B cell (primary cell): ENCODE measurements around the gene GEMIN5. TPM values are rescaled to one million over a fixed set of nuclear protein-coding genes. Genes with fewer than 3 reads are reported as not detected.

Experiments used
- ATAC-seq: fragments of 200-7000 bp; cut with Tn5 transposase; one replicate; pipeline ENCODE4 v1.10.0; 2021; ENCODE audit warnings: low read depth, mild to moderate bottlenecking, moderate number of reproducible peaks, moderate library complexity
- CTCF ChIA-PET: fragments of 350-600 bp; sonication (Branson Sonifier 250); formaldehyde crosslinking; loops from one replicate; lab custom pipeline; 2021; ENCODE audit warnings: antibody characterized with exemption, inconsistent platforms; lab: Charles Lee
- POLR2A ChIA-PET: fragments of 350-600 bp; sonication (Branson Sonifier 250); formaldehyde crosslinking; loops from one replicate; lab custom pipeline; 2021; ENCODE audit warnings: antibody characterized with exemption; lab: Charles Lee
- DNase-seq: peaks from one replicate; pipeline ENCODE4 v3.0.0; 2013
- H2AFZ ChIP-seq: 2 replicates; pipeline ENCODE4 v1.6.1; 2012; ENCODE audit warnings: mild to moderate bottlenecking, low read depth, low read length; ENCODE audit not compliant: insufficient read depth, poor library complexity, severe bottlenecking
- H3K27ac ChIP-seq, 2 donors: 1 replicate in 1 of 2; 2 replicates in 1 of 2; pipeline ENCODE4 v1.5.1; 2012 to 2013; ENCODE audit warnings: low read length in 2 of 2, mild to moderate bottlenecking in 2 of 2, moderate library complexity in 1 of 2
- H3K27me3 ChIP-seq, 4 experiments: fragments of 200-600 bp in 1 of 4; sonication (generic) in 1 of 4; replicated peaks in 1 of 4; 1 replicate in 2 of 4; 2 replicates in 2 of 4; pipeline versions ENCODE4 v1.6.1 to v1.7.0; 2013 to 2016; ENCODE audit warnings: low read length in 3 of 4, mild to moderate bottlenecking in 2 of 4, mixed read lengths in 1 of 4, moderate library complexity in 1 of 4; ENCODE audit not compliant: insufficient read depth in 4 of 4, control insufficient read depth in 3 of 4; ENCODE audit errors: control extremely low read depth in 1 of 4
- H3K36me3 ChIP-seq, 2 experiments: replicated peaks in 1 of 2; 1 replicate in 1 of 2; 2 replicates in 1 of 2; pipeline versions ENCODE4 v1.6.1 to v1.7.1; 2013; ENCODE audit warnings: low read length in 1 of 2; ENCODE audit not compliant: insufficient read depth in 2 of 2, control insufficient read depth in 1 of 2; ENCODE audit errors: control extremely low read depth in 1 of 2, extremely low read depth in 1 of 2
- H3K4me1 ChIP-seq, 2 donors: fragments of 200-600 bp in 1 of 2; sonication (generic) in 1 of 2; 1 replicate in 1 of 2; 2 replicates in 1 of 2; pipeline versions ENCODE4 v1.5.1 to v1.6.1; 2013 to 2017; ENCODE audit warnings: low read length in 2 of 2; ENCODE audit not compliant: control insufficient read depth in 2 of 2, insufficient read depth in 2 of 2
- H3K4me2 ChIP-seq: replicated peaks from 2 replicates; pipeline ENCODE3; 2012; ENCODE audit warnings: mild to moderate bottlenecking, low read depth, low read length; ENCODE audit not compliant: poor library complexity, severe bottlenecking
- H3K4me3 ChIP-seq, 5 experiments: fragments of 200-600 bp in 1 of 5; sonication (generic) in 1 of 5; 1 replicate in 3 of 5; 2 replicates in 2 of 5; pipeline versions ENCODE4 v1.5.1 to v1.7.0; 2011 to 2016; ENCODE audit warnings: low read length in 4 of 5, mild to moderate bottlenecking in 4 of 5, low read depth in 2 of 5, control low read depth in 1 of 5, moderate library complexity in 1 of 5; ENCODE audit not compliant: insufficient read depth in 1 of 5; ENCODE audit errors: control extremely low read depth in 1 of 5, extremely low read depth in 1 of 5
- H3K79me2 ChIP-seq: fragments of 200-600 bp; sonication (generic); one replicate; pipeline ENCODE4 v1.6.0; 2016; ENCODE audit warnings: low read length; ENCODE audit not compliant: control insufficient read depth, insufficient read depth
- H3K9ac ChIP-seq: fragments of 200-600 bp; sonication (generic); 2 replicates; pipeline ENCODE4 v1.6.1; 2017; ENCODE audit warnings: mild to moderate bottlenecking, low read length, moderate library complexity
- H3K9me3 ChIP-seq, 3 donors: one replicate each; pipeline versions ENCODE4 v1.6.1 to v1.7.1; 2013; ENCODE audit warnings: low read length in 2 of 3; ENCODE audit not compliant: control insufficient read depth in 2 of 3, insufficient read depth in 1 of 3; ENCODE audit errors: control extremely low read depth in 1 of 3
- H4K20me1 ChIP-seq: 2 replicates; pipeline ENCODE4 v1.6.0; 2012; ENCODE audit warnings: mild to moderate bottlenecking, low read length; ENCODE audit not compliant: insufficient read depth, control insufficient read depth, poor library complexity, severe bottlenecking
- H3K27ac Mint-ChIP-seq: one replicate; pipeline ENCODE4 v1.8.0; 2021; ENCODE audit warnings: mixed read lengths
- H3K27me3 Mint-ChIP-seq: one replicate; pipeline ENCODE4 v1.8.0; 2021; ENCODE audit warnings: mixed read lengths
- H3K4me1 Mint-ChIP-seq: one replicate; pipeline ENCODE4 v1.8.0; 2021; ENCODE audit warnings: mixed read lengths
- H3K4me3 Mint-ChIP-seq: one replicate; pipeline ENCODE4 v1.8.0; 2021; ENCODE audit warnings: mixed read lengths
- H3K9me3 Mint-ChIP-seq: one replicate; pipeline ENCODE4 v1.8.0; 2022; ENCODE audit warnings: mixed read lengths; ENCODE audit not compliant: insufficient read depth
- EZH2 ChIP-seq: IDR thresholded peaks from 2 replicates; pipeline ENCODE4 v1.6.1; 2012; ENCODE audit warnings: borderline replicate concordance, low read depth, mild to moderate bottlenecking, moderate library complexity, low read length; ENCODE audit not compliant: insufficient read depth, poor library complexity, severe bottlenecking
- WGBS: methylation state at CpG from one replicate; pipeline ENCODE4 v1.1.5; 2013; ENCODE audit warnings: missing lambda C conversion rate; ENCODE audit not compliant: insufficient coverage; 5-methylcytosine and 5-hydroxymethylcytosine counted together
- intact Hi-C: fragments of 100-400 bp; cut with micrococcal nuclease; formaldehyde crosslinking; loops from one replicate; pipeline ENCODE4 v1.10.0; 2022
- polyA plus RNA-seq: library from polyadenylated mRNA; depleted of rRNA; stranded (reverse); fragments of >200 nt; gene quantifications from 2 replicates; pipeline ENCODE4 v1.2.3, GENCODE V29; 2012
- total RNA-seq, 2 donors: library from RNA; stranded (reverse); fragments of 120-200 nt in 1 of 2; gene quantifications; 1 replicate in 1 of 2; 2 replicates in 1 of 2; pipeline versions ENCODE4 v1.2.3 to v1.2.4, GENCODE V29; 2013 to 2022
- TF ChIP-seq, protein P1 (sequence below): fragments of 200-600 bp; IDR thresholded peaks from one replicate; pipeline ENCODE4 v1.8.0; 2022; ENCODE audit warnings: antibody characterized with exemption, mild to moderate bottlenecking

GEMIN5 gene
- total and polyA plus RNA-seq, 2 donors (not counting 1 experiment from before 2014, with no cell fraction given), result 3.6 to 15.5 TPM

DNA sequence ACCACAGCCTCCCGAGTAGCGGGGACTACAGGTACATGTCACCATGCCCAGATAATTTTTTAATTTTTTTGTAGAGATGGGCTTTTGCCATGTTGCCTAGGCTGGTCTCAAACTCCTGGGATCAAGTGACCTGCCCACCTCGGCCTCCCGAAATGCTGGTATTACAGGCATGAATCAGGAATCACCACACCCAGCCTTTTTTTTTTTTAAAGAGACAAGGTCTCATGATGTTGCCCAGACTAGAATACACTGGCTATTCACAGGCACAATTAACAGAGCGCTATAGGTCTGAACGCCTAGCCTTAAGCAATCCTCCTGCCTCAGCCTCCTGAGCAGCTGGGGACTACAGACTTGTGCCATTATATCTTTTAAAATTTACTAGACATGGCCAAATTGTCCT is 36.1 kb downstream of the GEMIN5 start:
- no peaks in the 10 kb centered on the region for H3K4me1 ChIP-seq
- no peaks in the 10 kb centered on the region for H3K9me3 Mint-ChIP-seq
- H3K79me2 ChIP-seq, result no peaks in the 10 kb centered on the region
- 100% methylated on average over 2 of the region's 6 CpGs for WGBS
- no peak overlapping the region for H3K27ac Mint-ChIP-seq
- H3K27me3 ChIP-seq, result no peaks in the 10 kb centered on the region
- H3K4me3 Mint-ChIP-seq, result no peak overlapping the region
- peaks cover 20 to 71% of the 10 kb centered on the region in 2 experiments for H3K36me3 ChIP-seq
- no peak overlapping the region for H3K4me3 ChIP-seq
- no peak overlapping the region for H3K27ac ChIP-seq
- H3K9ac ChIP-seq, result no peak overlapping the region
- no peaks in the 10 kb centered on the region for H4K20me1 ChIP-seq
- H3K9me3 ChIP-seq, result no peaks in the 10 kb centered on the region
- POLR2A ChIA-PET, result no interaction called here
- CTCF ChIA-PET, result interaction anchor here (0.6 kb wide), 1 partner anchor 256 kb away, joined by 3 read pairs; no protein-coding TSS in a partner anchor
- no peak for ATAC-seq
- H3K27me3 Mint-ChIP-seq, result no peaks in the 10 kb centered on the region
- no peak overlapping the region for H3K4me2 ChIP-seq
- TF ChIP-seq, protein P1, sequence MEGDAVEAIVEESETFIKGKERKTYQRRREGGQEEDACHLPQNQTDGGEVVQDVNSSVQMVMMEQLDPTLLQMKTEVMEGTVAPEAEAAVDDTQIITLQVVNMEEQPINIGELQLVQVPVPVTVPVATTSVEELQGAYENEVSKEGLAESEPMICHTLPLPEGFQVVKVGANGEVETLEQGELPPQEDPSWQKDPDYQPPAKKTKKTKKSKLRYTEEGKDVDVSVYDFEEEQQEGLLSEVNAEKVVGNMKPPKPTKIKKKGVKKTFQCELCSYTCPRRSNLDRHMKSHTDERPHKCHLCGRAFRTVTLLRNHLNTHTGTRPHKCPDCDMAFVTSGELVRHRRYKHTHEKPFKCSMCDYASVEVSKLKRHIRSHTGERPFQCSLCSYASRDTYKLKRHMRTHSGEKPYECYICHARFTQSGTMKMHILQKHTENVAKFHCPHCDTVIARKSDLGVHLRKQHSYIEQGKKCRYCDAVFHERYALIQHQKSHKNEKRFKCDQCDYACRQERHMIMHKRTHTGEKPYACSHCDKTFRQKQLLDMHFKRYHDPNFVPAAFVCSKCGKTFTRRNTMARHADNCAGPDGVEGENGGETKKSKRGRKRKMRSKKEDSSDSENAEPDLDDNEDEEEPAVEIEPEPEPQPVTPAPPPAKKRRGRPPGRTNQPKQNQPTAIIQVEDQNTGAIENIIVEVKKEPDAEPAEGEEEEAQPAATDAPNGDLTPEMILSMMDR, result no peak
- no peak for TF ChIP-seq EZH2
- intact Hi-C loops, result no loop called here
- no peaks in the 10 kb centered on the region for H3K4me1 Mint-ChIP-seq
- no peak for DNase-seq
- H2AFZ ChIP-seq, result no peak overlapping the region

DNA sequence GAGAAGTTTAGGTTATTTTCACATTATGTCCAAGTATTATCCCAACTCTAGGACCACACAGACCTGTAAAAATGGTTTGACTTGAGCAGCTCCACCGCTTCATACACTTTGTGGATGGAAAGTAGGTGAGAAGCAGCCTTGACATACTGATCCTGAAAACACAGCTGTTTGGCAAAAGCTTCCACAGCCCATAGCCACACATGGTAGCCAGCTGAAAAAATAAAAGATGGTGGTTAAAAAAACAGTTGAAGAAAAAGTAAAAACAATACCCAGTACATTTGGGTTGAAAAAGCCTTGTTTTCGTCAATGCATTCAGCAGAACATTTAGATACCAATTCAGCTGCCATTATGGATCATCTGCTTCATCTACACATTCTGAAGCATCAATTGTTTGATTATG is 36.7 kb downstream of the GEMIN5 start:
- no peaks in the 10 kb centered on the region for H3K9me3 Mint-ChIP-seq
- no peaks in the 10 kb centered on the region for H3K79me2 ChIP-seq
- no peak overlapping the region for H3K4me3 Mint-ChIP-seq
- no peak for TF ChIP-seq EZH2
- TF ChIP-seq, protein P1, result no peak
- H3K4me3 ChIP-seq, result no peak overlapping the region
- H3K4me1 Mint-ChIP-seq, result no peaks in the 10 kb centered on the region
- no peaks in the 10 kb centered on the region for H4K20me1 ChIP-seq
- no peak overlapping the region for H3K27ac ChIP-seq
- H3K9me3 ChIP-seq, result no peaks in the 10 kb centered on the region
- H3K9ac ChIP-seq, result no peak overlapping the region
- no peak overlapping the region for H3K4me2 ChIP-seq
- peaks cover 18 to 73% of the 10 kb centered on the region in 2 experiments for H3K36me3 ChIP-seq
- intact Hi-C loops, result no loop called here
- ATAC-seq (no peak), DNase-seq (no peak)
- no peak overlapping the region for H2AFZ ChIP-seq
- CTCF ChIA-PET, result interaction anchor here (0.6 kb wide), 1 partner anchor 255 kb away, joined by 3 read pairs; no protein-coding TSS in a partner anchor
- POLR2A ChIA-PET, result no interaction called here
- H3K4me1 ChIP-seq, result no peaks in the 10 kb centered on the region
- no CpG with 5 or more reads among the region's 2 CpGs for WGBS
- no peaks in the 10 kb centered on the region for H3K27me3 Mint-ChIP-seq
- H3K27me3 ChIP-seq, result no peaks in the 10 kb centered on the region
- H3K27ac Mint-ChIP-seq, result no peak overlapping the region
